Stimulated activated CD8-positive, alpha-beta memory T cell treated with anti-CD3 and anti-CD28 coated beads, Interleukin-7, amount 100 ng/mL, for 24 hours (primary cell): ENCODE measurements around the gene FRMD4A.

Source experiments
- DNase-seq: peaks from one replicate; pipeline ENCODE4 v3.0.0-alpha.2; 2020; ENCODE audit warnings: low read depth

The FRMD4A gene

DNA sequence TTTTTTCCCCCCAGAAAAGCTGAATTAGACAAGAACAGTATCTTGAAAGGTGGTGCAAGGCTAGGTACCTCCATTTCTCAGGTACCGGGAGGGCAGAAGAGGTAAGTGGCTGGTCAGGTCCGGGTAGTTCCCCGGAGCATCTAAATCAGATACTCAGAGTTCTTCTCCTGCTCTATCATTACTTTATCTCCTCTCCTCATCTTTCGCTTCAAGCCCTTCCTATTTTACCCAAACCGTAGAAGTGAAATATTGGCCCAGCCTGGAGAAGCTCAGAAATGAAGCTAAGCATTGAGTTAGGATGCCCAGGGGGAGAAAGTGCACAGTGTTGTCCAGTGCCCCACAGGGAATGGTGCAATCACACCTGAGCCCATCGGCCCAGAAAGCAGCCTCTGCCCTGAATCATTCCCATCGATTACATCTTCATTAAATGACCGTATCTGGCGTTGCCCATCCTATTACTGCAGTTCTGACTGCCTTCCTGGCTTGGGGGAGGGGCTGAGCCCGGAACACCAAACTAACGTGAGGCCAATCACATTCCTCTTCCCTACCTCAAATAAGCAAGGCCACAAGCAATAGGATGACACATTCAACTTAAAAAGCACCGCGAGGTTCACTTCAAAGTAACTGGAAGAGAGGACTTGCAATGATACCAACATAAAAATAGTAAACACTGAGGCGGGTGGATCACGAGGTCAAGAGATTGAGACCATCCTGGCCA lies 627.5 kb downstream of the FRMD4A start:
- no peak for DNase-seq

DNA sequence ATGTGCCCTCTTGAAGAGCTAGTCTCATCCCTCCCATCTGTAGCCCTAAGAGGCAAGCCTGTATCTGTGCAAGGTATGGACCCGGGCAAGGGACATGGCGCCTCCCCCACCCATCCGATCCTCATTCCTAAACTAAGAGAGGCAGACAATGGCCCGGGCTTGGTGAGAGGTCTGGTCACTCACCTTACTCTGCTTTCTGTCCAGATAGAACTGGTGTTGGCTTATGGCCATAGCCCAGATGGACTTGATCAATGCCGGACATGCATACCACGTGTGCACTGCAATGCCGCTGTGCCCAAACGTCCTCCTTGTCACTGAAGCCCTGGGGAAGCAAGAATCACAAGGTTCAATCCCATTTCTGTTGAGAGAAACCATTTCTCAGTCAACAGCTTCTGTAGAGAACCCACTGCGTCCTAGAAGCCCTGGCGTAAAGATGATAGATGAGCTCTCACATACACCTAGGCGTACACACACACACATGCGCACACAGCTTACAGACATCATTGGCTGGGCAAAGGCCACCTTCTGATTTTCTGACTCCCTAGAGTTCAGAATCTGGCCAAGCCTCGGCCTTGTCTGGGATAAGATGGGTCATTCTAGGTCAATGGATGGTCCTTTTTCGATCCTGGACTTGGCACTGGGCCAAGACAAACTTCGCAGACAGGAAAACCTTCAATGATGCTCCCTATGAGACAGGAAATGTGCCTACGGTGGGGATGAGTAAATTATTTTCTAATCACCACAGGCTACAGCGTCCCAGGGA lies 629.4 kb downstream of the FRMD4A start:
- no peak for DNase-seq

DNA sequence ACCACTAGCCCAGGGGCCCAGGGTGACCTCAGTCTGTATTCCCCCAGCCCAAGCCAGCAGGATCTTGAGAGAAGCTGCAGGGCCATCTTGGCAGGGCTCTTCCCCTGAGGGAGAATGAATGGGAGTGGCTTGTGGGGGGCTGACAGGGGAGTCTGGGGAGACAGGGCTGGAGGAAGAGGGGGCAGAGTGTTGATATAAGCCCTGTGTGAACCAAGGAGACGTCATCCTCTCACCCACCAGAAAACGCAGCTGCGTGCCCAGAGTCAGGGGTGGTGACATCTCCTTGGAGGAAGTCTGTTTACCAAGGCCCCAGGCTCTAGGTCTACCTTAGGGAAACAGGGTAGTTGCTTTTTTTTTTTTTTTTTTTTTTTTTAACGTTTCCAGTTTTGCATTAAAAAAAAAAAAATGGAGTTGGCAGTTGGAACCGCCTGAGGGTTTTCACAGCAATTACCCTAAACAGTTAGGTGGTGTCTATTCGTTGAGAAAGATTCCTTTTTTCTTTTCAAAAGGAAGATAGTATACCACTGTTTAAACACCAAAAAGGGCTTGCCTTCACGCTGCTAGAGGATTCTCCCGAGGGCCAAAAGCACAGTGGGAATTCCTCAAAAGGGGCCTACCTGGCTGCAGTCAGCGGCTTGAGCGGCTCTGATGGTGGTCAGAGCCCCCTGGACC lies 630.1 kb downstream of the FRMD4A start:
- DNase-seq, result no peak

DNA sequence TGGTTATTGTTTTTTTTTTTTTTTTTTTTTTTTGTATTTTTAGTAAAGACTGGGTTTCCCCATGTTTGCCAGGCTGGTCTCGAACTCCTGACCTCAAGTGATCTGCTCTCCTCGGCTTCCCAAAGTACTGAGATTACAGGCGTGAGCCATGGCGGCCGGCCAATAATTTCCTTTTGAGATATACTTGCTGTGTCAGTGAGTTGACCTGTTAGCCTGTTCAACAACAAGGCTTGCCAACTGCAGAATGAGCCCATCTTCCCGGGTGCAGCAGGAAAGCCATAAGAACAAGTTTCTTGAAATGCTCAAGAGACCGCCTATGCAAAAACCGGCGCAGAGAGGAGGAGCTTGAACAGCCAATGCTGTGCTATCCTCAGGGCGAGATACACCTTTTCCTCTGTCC lies 631.5 kb downstream of the FRMD4A start:
- DNase-seq, result no peak

DNA sequence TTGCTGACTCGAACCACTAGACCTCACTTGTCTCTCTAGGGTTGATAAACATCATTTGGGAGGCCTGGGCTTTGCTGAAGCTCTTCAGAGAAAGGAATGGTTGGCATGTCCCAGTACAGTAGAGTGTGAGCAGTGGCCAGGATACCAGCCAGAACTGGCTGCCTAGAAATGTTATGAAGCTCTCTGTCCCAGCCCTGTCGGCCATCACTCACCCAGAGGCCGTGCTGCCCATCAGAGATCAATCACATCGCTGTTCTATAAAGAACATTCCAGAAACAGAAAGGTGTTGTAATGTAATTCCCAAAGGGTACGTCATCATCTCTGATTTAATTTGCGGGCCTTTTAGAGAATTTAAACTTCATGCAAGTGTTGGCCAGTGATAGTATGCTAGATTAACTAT lies 632.5 kb downstream of the FRMD4A start:
- no peak for DNase-seq

DNA sequence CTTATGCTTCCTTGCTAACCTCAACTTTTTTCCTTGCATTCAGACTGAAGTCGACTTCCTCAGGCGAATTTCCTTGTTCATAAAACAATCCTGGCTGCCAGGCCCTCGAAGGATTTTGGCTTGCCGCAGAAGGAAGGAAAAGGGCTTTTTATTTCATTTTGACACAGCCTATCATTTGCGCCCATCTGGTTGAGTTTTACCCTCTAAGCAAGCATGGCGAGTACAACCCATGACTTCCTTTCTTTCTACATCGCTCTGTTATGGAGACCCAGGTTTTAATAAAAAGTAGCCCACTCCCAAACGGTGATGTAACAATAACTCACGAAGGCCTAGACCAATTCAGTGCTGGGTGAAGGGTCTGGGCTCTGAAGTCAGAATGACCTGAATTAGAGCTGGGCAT lies 634.7 kb downstream of the FRMD4A start:
- DNase-seq, result no peak

DNA sequence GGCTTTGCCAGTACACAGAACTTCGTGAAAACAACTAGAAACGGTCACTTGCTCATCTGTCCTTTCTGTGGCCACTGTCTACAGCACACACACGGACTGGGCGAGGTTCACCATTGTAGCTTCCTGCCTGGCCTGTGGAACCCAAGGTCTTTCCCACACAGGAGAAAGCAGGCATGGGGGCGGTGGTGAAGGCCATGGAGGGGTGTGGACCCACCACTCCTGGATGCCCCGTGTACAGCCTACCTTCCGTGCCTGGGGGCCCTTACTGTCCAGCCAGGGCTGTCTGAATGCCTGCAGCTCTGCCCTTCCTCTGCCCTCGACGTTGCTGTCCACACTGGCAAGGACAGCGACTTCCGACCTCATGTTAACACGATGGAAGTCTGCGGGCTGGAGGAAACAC lies 635.1 kb downstream of the FRMD4A start:
- no peak for DNase-seq

DNA sequence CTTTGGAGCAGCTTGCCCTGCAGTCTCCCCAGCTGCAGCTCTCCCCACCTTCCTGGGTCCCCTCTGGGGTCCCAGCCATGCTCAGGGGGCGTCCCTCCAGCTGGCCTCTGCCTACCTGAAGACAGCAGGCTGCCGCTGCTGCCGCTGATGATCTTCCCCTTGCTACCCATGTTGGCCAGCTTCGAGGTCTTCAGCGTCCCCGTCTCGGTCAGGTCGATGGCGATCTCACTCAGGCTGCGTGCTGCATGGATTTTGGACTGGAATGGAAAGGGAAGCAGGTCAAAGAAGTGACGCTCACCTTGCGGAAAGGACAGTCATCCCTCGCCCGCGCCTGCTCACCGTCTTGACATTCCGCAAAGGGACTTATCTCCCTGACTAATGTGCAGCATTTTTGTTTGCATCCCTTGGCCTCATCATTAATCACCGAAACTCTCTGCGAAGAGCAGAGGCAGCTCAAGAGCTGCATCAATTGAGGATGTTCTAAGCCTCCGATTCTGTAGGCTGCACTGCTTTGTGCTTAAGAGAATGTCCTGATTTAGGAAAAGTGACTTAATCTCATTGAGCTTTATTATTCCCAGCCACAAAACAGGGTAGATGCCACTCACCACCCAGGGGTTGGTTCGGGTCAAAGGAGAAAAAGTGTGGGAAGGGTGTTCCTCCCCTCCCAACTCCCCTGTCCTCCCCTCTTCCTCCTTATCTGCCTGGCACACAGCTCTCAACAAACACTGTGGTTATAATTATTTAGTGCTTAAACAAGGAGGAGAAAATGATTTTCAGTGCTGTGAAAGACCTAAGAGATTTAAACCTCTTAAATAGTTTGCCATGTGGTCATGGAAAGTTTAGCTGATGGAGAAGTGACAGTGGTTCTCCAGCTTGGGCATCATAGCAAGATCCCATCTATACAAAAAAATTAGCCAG lies 636.7 kb downstream of the FRMD4A start:
- no peak for DNase-seq

DNA sequence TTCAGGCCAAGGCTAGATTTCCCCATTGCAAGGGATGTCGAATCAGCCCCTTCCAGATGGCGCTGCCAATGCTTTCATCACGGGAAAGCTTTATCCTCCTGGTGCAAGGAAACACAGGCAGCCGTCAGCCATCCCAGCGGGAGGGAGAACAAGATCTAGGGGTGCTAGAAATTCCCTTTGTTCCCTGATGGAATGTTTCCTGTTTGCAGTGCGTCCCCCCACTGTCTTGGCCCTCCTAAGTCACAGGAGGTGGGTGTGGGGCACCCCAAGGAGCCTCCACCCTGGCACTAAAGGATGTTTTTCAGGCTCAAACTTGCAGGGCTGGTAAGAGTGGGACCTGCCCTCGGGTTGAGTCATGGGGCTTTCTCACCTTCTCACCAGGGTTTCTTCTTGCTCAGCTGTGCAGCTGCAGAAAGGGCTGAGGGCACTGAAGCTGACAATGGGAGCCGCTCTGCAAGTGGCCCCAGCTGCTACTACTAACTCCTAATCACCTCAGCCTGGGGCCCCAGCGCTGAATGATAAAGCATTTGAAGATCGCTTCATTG lies 640.4 kb downstream of the FRMD4A start:
- DNase-seq, result no peak

DNA sequence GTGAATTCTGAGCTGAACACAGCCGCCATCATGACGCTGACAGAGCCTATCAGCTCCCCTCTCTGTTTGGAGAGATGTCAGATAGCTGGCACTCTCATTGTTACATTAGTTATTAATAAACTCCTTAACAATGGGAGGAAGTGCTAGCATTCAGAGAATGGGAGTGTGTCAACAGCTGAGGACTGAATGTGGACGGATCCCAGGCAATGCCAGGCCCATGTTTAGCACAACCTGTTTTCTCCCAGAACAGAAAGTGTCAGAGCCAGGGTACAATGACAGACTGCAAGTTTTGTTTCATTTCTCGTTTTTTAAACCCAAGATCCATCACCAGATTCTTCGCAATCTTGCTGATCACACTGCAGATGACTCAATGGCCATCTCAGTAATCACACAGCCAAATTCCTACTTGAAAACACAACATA lies 644.4 kb downstream of the FRMD4A start:
- no peak for DNase-seq

DNA sequence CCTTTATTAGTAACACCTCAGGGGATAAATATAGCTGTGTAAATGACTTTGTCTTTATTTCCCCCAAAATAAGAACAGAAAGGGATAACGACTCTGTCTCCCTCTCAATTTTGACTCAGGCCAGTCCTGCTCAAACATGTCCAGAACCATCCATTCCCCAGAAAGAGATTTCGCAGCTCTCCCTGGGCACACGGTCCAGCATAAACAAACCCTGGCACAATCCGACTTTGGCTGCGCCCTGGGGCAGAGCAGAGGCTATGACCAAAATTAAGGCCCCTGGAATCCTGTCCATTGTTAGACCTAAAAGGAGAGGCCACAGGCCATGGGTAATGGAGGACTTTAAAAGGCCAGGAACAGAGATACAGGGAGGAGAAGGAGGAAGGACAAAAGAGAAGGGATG lies 644.8 kb downstream of the FRMD4A start:
- no peak for DNase-seq

DNA sequence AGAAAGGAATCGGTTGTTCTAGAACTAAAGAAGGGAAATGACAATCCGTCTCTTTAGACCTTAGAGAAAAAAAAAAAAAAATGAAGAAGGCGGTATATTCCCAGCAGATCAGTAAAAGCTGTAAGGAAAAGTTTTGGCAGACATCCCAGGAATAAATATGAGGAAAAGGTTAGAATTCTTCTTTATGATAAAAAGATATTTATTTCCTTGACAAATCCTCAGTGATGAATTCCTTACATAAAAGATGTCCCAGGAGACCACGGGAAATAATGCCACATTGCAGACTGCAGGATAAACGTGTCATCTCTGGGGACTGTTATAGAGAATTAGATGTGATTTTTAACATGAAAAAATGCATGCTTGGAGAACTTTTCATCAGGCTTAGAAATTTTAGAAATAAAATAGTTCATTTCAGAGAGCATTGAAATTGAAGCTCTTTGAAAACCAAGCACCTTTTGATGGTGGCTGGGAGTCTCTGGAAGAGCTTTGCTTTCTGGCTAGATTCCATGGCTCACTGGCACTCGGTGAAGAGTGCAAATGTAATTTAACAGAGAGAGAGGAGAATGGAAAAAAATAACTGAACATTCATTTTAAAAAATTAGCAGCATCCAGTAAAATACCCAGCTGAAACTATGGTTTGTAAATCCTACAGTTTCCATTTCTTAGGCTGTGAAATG lies 645.8 kb downstream of the FRMD4A start:
- DNase-seq, result no peak

DNA sequence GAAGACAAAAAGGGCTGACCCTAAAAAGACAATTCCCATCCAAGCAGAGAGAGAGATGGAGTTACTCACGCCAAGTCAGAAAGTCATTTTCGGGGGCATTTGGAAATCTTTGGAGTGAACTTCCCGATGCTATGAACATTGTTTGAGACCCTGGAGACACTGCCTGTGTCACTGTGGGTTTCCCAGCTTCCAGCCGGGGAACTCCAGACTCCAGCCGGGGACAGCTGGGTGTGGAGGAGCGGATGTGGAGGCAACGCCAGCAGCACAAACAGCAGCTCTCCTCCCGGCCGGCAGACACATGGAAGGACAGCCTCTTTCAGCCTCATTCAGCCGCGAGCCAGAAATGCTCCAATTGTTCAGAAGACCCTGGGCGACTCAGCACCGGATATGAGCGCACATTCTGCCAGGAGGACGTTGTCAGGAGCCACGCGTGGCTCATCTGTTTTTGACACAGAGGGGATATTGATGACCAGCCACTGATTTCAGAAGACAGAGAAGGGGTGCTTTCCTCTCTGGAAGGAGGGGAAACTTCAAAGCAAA lies 646.4 kb downstream of the FRMD4A start:
- no peak for DNase-seq

DNA sequence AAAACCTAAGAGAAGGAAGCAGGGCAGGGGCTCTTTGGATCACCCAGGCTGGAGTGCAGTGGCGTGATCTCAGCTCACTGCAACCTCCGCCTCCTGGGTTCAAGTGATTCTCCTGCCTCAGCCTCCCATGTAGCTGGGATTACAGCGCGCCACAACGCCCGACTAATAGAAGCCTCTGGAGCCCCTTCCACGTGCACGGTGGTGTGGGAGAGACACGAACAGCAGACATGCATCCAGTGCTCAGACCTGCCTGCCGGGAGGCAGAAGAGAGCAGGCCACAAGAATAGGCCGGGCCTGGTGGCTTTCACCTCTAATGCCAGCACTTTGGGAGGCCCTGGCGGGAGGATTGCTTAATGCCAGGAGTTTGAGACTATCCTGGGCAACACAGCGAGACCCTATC lies 647.7 kb downstream of the FRMD4A start:
- DNase-seq, result no peak

DNA sequence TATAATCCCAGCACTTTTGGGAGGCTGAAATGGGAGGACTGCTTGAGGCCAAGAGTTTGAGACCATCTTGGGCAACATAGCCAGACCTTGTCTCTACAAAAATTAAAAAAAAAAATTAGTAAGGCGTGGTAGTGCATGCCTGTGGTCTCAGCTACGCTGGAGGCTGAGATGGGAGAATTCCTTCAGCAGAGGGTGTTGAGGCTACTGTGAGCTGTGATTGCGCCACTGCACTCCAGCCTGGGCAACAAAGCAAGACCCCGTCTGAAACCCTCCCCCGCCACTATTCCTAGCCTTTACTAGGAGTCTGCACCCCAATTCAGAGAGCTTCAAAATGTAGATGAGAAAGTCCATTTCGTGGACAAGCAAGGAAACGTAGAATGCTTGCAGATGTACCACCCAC lies 648.8 kb downstream of the FRMD4A start:
- no peak for DNase-seq

DNA sequence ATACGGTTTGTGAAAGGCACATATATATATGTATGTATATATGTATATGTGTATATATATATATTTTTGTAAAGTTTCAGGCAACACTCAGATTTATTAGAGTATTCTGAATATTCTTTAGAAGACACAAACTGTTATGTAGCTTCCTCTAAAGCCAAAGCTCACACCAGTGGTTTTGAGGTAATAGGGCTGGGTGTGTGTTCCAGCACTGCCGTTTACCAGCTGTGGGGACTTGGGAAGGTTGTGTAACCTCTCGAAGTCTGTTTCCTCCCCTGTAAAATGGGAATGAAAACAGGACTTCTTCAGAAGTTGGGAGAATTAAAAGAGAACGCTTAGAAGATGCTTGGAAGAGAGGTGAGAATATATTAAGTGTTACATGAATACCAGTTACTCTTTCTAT lies 649.2 kb downstream of the FRMD4A start:
- no peak for DNase-seq

DNA sequence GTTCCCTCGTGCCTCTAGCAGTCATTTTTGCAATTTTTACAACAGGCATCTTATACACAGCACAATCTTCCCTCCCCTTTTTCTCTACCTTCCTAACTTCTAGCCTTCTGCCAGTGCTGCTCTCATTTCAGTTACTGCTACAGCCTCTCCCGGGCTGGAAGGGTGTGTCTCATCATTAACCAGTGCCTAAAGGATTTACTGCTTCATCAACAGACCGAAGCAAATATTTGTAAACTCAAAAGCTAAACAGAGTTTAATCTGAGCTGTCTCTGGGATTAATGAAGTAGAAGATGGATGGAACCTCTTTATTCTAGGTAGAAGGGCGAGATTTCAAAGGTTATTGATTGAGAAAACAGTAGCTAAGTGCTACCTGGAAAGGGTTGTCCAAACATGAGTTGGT lies 649.6 kb downstream of the FRMD4A start:
- DNase-seq, result no peak

DNA sequence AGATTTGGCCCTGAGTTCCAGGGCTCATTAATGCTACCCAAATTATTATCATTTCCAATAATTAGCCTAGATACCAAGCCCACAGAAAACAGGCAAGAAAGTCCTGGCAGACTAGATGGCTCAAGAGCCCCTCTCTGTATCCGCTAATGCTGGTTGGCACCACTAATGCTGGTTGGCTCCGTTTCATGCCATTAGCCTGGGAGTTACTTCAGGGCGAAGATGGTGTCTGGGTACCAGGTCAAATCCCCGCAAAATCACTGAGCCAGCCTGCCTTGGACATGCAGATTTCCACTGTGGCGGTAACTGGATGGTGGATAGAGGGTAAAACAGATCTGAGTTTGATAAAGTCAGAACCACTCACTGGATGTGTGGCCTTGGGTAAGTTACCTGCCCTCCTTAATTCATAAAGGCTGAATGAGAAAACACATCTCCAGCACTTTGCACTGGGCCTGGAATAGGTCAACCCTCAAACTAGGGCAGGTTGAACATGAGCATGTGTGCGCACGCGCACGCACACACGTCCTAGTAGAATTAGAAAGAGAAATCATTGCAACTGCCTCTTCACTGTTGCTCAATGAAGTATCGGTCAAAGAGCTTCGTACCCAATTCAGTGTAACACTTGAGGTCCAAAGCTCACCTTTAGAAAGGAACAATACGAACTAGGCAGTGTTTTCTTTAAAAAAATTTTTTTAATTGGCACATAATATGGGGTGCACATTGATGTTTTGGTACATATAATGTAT lies 652.5 kb downstream of the FRMD4A start:
- no peak for DNase-seq

DNA sequence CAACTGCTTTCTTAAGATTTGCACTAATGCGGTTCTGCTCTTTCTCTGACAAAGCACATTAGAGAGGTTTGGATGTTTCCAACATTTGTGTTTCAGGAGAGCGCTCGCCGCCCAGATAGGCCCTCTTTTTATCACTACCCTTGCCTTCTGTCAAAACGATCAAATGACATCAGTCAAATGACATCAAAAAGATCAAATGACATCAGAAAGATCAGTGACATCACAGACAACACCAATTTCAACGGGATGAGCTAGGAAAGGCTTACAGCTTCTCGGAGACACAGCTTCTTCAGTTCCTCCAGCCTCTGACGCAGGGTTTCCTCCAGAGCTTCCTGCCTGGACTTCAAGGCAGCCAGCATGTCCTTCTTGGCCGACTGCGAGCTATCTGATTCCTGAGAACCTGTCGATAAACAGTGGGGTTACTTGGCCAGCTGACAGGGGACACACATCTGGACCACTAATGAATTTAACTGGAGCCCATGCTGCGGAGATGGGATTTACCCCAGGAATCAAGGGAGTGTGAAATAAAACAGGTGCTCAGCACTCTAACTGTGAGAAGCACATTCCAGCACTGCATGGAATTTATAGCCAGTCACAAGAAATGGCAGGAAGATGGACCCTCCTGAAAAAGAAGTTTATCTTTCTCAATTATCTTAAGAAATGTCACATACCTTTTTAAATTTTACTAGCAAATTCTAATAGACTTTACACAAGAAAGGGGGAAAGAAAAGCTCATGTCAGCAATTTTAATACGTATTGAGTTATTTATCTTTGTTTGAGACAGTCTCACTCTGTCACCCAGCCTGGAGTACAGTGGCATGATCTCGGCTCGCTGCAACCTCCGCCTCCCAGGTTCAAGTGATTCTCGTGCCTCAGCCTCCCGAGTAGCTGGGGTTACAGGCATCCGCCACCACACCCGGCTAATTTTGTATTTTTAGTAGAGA lies 655.8 kb downstream of the FRMD4A start:
- DNase-seq, result no peak
